Mammary epithelial cell (primary cell): ENCODE results near the gene ETV4.

Source experiments
- EZH2 ChIP-seq: IDR thresholded peaks from 2 replicates; pipeline ENCODE4 v1.6.1; 2012; ENCODE audit warnings: low read length, inconsistent platforms, borderline replicate concordance
- TF ChIP-seq, protein P1 (sequence below), 2 donors: IDR thresholded peaks in 1 of 2; conservative IDR thresholded peaks in 1 of 2; 2 replicates each; pipeline ENCODE4 v1.5.1; 2011 to 2012; ENCODE audit warnings: inconsistent platforms in 2 of 2, low read length in 2 of 2, mild to moderate bottlenecking in 2 of 2, control low read depth in 1 of 2, low read depth in 1 of 2; ENCODE audit not compliant: insufficient read depth in 1 of 2; ENCODE audit errors: extremely low read depth in 1 of 2

DNA sequence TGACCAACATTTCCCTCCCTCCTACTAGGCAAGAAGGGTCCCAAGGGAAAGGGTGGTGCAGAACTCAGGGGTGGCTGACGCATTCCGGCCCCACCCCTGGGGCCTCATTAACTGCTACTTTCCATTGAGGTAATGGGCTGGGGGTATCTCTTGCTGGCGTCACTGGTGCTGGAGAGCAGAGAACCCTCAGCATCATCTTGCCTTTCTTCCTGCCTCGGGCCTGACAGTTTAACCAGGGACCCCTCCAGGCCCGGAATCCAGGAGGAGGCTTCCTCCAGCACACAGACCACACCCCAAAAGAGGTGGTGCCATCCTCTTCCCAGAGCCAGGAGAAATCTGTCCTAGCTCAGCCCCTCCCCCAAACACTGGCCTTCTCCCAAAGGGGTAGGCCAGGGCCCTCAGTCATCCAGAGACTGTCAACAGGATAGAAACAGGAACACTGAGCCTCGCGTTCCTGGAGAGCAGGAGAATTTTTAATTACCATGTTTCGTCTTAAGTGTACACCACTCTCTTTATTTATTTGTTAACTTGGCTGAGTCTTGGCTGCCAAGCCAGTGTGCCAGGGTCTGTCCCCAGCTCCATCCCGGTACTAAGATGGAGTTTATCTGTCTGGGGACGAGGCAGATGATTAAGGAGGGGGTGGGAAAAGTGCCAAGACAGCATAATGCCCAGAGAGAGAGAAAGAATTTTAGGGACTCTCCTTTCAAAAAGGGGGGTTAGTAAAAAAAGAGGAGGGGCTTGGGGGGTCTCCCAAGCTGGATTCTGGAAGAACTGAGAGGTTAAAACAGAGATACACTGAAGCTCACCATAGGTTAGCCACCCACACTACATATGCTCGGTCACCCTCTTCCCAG, 5.1 kb downstream of the ETV4 start:
- no peak for TF ChIP-seq EZH2
- TF ChIP-seq, protein P1, sequence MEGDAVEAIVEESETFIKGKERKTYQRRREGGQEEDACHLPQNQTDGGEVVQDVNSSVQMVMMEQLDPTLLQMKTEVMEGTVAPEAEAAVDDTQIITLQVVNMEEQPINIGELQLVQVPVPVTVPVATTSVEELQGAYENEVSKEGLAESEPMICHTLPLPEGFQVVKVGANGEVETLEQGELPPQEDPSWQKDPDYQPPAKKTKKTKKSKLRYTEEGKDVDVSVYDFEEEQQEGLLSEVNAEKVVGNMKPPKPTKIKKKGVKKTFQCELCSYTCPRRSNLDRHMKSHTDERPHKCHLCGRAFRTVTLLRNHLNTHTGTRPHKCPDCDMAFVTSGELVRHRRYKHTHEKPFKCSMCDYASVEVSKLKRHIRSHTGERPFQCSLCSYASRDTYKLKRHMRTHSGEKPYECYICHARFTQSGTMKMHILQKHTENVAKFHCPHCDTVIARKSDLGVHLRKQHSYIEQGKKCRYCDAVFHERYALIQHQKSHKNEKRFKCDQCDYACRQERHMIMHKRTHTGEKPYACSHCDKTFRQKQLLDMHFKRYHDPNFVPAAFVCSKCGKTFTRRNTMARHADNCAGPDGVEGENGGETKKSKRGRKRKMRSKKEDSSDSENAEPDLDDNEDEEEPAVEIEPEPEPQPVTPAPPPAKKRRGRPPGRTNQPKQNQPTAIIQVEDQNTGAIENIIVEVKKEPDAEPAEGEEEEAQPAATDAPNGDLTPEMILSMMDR (conservative IDR thresholded peaks at IDR 0.05 in 1 of 2, IDR thresholded peaks at IDR 0.05 in 1 of 2; ENCODE audit: extremely low read depth in 1 of 2, insufficient read depth in 1 of 2, low read depth in 1 of 2, low read length in 2 of 2) = no peak
